GM18867 (cell line): Measurements from ENCODE around the gene DOK5.

Source experiments
- ATAC-seq: cut with Tn5 transposase; IDR thresholded peaks from one replicate; pipeline ENCODE4 v1.9.1; 2021; ENCODE audit warnings: mild to moderate bottlenecking, moderate library complexity; ENCODE audit not compliant: unreplicated experiment

The DOK5 gene

DNA sequence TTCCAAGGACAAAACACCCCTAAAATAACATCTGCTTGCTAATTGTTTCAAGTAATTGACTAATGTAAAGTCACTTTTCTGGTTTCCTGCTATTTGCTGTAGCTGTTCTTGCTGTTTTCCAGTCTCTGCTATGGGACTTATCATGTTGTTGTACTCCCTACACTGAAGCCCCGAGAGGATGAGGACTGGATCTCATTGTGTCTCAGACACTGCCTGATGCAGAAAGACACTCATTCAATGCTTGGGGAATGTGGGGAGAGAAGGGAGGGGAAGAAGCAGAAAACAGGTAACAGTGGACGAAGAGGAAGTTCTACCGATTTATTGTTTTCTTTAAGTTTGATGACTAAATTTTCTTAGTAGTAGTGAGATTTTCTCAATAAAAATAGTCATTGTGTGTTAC is 79.8 kb downstream of the DOK5 start:
- no peak for ATAC-seq

- ATAC-seq = no peak
Observed at GRCh38 chr20:54556406-54556805, 81.0 kb downstream of the DOK5 start.

DNA sequence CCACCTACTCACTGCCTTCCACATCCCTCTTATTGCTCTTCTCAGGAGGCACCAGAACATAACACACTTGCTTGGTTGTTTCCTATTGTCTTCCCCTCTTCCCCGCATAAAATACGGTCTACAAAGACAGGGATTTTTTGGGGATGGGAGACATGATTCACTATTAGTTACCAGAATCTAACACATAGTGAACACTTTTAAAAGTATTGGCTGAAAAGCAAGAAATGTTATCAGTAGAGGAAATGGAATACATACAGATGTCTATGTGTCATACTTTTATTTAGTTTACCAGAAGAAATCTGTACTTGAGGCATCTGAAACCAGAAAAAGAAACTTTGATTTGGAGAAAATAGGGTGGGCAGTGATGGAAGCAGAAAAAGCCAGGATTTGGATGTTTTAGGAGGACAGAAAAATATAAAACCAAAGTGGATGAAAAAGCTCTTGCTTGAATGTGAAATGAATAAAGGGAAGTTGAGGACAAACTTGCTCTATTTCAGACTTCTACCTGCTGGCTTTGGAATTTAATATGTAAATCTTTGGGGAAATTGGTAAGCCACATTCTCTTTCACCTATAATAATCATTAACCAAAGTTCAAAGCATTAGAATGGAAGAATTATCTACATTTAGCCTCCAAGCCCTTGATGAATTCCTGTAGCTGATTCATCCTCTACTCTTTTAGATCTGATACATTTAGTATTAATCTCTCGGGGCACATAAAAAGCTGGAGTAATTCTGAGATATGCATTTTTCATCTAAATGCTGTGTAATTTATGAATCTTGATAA is 82.6 kb downstream of the DOK5 start:
- ATAC-seq = no peak

DNA sequence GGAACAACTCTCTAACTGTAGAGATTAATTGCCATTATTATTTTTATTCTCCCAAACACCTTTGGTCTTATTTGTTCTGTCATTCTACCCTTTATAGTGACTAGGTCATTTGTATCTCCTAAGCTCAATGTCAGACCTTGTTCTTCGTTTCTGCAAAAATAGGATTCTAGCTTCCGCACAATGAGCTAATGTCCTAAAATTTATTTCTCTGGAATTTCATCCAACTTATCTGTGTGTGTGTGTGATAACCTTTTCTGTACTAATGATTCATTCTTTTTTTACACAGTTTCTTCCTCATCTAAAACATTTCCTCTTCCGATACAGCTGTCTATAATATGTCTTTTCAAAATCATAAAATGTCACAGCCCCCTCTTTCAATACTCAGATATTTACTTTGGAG is 84.5 kb downstream of the DOK5 start:
- no peak for ATAC-seq

DNA sequence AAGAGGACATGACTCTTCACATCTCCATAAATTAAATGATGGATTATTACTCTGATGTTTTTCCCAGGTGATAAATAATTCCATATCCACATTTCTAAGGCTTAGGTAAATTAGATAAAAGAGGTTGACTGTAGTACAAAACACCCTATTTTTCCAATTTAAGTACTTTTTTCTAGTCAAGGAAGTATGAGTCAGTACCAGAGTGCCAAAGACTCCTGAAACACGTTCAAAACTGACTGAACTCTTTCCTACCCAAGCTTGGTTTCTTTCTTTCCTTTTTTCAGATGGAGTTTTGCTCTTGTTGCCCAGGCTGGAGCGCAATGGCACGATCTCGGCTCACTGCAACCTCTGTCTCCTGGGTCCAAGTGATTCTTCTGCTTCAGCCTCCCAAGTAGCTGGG is 85.0 kb downstream of the DOK5 start:
- no peak for ATAC-seq

- ATAC-seq = no peak
Observed at GRCh38 chr20:54565255-54565654, 89.9 kb downstream of the DOK5 start.

DNA sequence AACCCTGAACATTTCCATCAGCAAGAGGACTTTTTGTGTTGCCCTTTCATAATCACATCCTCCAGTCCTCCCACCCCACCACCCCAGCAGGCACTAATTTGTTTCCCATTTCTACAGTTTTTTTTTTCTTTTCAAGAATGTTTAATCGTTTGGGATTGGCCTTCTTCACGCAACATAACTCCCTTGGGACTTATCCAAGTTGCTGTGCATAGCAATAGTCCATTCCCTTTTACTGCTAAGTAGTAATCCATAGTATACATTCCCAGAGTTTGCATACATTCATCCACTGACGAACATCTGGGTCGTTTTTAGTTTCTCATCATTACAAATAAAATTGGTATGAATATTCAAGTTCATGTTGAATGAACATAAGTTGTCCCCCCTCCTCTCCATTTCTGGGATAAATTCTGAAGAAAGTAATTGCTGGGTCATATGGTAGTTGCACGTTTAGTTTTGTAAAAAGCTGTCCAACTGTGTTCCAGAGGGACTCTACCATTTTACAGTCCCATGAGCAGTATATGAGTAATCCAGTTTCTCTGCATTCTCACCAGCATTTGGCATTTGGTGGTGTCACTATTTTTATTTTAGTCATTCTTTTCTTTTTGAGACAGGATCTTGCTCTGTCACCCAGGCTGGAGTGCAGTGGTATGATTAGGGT is 90.8 kb downstream of the DOK5 start:
- ATAC-seq = no peak

- ATAC-seq = no peak
Observed at GRCh38 chr20:54570561-54570960, 95.2 kb downstream of the DOK5 start.

GRCh38 chr20:54572665-54573435 is 97.5 kb downstream of the DOK5 start:
- ATAC-seq = no peak

- ATAC-seq = no peak
Observed at GRCh38 chr20:54573838-54574237, 98.4 kb downstream of the DOK5 start.

DNA sequence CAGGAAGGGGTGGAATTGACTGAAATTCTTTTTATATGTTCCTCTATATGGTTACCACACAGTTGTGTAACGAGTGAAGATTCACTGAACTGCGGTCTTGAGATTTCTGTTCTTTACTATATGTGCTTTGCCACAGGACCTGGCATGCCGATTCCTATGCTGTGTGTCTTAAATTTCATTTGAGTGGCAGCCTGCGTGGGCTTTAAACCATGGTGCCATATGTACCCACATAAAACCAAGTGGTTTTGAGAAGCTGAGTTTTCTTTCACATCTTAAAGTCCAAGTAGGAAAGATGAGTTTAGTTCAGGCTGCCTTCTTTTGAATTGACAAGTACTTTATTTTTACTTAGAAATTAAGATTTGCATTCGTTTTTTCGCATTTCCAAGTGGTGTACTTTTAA is 101.1 kb downstream of the DOK5 start:
- no peak for ATAC-seq

GRCh38 chr20:54577637-54578036 is 102.2 kb downstream of the DOK5 start:
- no peak for ATAC-seq

DNA sequence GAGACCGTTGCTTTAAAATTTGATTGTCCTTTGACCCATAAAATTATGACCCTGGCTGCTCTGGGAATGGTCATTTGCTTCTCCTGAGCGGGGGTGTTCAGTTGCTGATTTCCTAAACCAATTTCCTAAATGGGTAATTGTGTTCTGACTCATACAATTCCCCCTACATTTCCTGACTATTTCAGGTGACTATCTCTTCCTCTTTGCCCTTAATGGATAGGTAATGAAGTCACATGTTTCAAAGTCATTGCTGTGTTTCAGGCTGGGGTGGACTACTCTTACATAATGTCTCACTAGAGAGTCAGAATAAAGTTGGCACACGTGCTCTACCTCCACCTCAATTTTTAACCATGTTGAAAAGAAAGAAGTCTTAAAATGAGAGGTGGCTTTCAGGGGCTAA is 109.8 kb downstream of the DOK5 start:
- ATAC-seq = no peak

DNA sequence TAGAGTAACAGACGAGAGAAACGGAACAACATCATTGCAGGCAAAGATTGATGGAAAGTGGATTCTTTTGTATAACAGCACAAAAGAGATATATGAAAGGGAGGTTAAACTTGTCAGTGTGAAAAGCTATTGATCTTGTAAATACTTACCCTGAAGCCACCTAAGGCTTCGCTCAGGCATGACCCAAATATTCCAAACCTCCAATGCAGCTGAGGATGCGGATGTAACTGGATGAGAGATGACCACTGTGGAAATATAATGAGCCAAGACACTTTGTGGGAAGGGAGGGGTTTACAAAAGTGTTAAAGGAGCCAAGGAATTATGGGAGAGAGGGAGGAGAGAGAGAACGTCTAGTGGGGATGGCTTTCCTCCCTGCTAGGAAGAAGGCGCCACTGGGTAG is 112.0 kb downstream of the DOK5 start:
- no peak for ATAC-seq

GRCh38 chr20:54589402-54590030 is 114.1 kb downstream of the DOK5 start:
- no peak for ATAC-seq

- no peak for ATAC-seq
Observed at GRCh38 chr20:54590856-54591255, 115.5 kb downstream of the DOK5 start.

- ATAC-seq = no peak
Observed at GRCh38 chr20:54596651-54597050, 121.3 kb downstream of the DOK5 start.

GRCh38 chr20:54598352-54598751 is 123.0 kb downstream of the DOK5 start:
- no peak for ATAC-seq

- ATAC-seq = no peak
Observed at GRCh38 chr20:54600634-54601033, 125.2 kb downstream of the DOK5 start.

GRCh38 chr20:54601831-54602515 is 126.6 kb downstream of the DOK5 start:
- no peak for ATAC-seq

DNA sequence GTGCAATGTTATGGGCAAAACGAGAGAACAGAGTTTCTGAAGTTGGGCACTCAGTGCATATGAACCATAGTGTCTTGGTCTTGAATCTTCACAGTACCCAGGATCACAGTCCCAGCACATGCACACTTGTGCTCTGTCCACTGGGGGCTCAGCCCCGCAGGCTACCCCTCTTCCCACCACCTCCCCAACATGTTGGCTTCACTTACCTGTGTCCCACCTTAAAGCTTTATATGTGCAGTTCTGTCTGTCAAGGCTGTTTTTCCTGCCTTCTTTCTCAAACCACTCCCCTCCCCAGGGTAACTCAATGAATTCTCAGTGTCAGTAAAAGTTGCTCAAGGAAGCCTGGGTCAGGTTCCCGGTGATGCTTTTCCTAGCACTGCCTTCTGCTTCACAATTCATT is 129.9 kb downstream of the DOK5 start:
- ATAC-seq = no peak
